HepG2 (cell line): Measurements from ENCODE around the gene NOS2. TPM values are rescaled to one million over a fixed set of nuclear protein-coding genes. Genes with fewer than 3 reads are reported as not detected.

ENCODE experiments used
- ATAC-seq: fragments of 200-7000 bp; cut with Tn5 transposase; 3 replicates; pipeline ENCODE4 v1.9.1; 2020; ENCODE audit warnings: mild to moderate bottlenecking, moderate library complexity
- BruUV-seq: library from RNA; stranded (reverse); fragments of 400-500 nt; replicated peaks from 2 replicates; lab custom pipeline; 2021; lab: Mats Ljungman, UMichigan
- CTCF ChIA-PET: fragments of 300-600 bp; formaldehyde crosslinking; extraction: SDS; loops from one replicate; lab custom pipeline; 2021; ENCODE audit warnings: low total read pairs, inconsistent platforms, low intra/inter-chr PET ratio; lab: Yijun Ruan, JAX
- POLR2A ChIA-PET: fragments of 350-600 bp; sonication (Branson Sonifier 250); formaldehyde crosslinking; loops from one replicate; lab custom pipeline; 2020; ENCODE audit warnings: antibody characterized with exemption, inconsistent platforms; lab: Yijun Ruan, JAX
- DNase-seq: peaks from one replicate; pipeline ENCODE4 v3.0.0-alpha.2; 2015; ENCODE audit warnings: low spot score
- FAIRE-seq: peaks from 3 replicates; lab custom pipeline; 2011; peaks lifted over from hg19 to GRCh38; lab: Jason Lieb, UNC
- H2AFZ ChIP-seq: one replicate; pipeline ENCODE4 v1.6.1; 2011; ENCODE audit warnings: low read length, inconsistent platforms
- H3K27ac ChIP-seq: fragments of 300-600 bp; 3 replicates; pipeline ENCODE4 v1.8.0; 2011; ENCODE audit warnings: mixed run types, mild to moderate bottlenecking, mixed read lengths, low read length, inconsistent platforms; ENCODE audit not compliant: insufficient read depth; ENCODE audit errors: extremely low read length
- H3K27me3 ChIP-seq, 2 experiments: fragments of 200-600 bp in 1 of 2; 2 replicates in 1 of 2; 3 replicates in 1 of 2; pipeline versions ENCODE4 v1.6.0 to v1.8.0; 2011; ENCODE audit warnings: low read length in 2 of 2, mild to moderate bottlenecking in 2 of 2, moderate library complexity in 2 of 2, inconsistent platforms in 1 of 2; ENCODE audit not compliant: insufficient read depth in 2 of 2, control insufficient read depth in 1 of 2
- H3K36me3 ChIP-seq, 2 experiments: fragments of 200-600 bp in 1 of 2; replicated peaks in 1 of 2; 2 replicates in 1 of 2; 3 replicates in 1 of 2; pipeline versions ENCODE4 v1.5.1 to v1.8.0; 2011; ENCODE audit warnings: low read length in 2 of 2, inconsistent platforms in 1 of 2; ENCODE audit not compliant: insufficient read depth in 2 of 2, control insufficient read depth in 1 of 2
- H3K4me1 ChIP-seq: 2 replicates; pipeline ENCODE4 v1.5.1; 2012; ENCODE audit warnings: low read length, inconsistent platforms; ENCODE audit not compliant: insufficient read depth
- H3K4me2 ChIP-seq: 2 replicates; pipeline ENCODE4 v1.6.0; 2011; ENCODE audit warnings: low read depth, low read length, inconsistent platforms
- H3K4me3 ChIP-seq, 3 experiments: fragments of 200-600 bp in 1 of 3; sonication (generic), shearing (Covaris generic) in 1 of 3; replicated peaks in 1 of 3; 2 replicates each; pipeline ENCODE4 v1.5.1; 2011 to 2016; ENCODE audit warnings: low read length in 3 of 3, inconsistent platforms in 2 of 3, low read depth in 2 of 3, mild to moderate bottlenecking in 2 of 3, control low read depth in 1 of 3, mixed read lengths in 1 of 3; ENCODE audit not compliant: insufficient read depth in 1 of 3
- H3K79me2 ChIP-seq: one replicate; pipeline ENCODE4 v1.6.1; 2011; ENCODE audit warnings: low read length, inconsistent platforms; ENCODE audit not compliant: insufficient read depth
- H3K9ac ChIP-seq: 2 replicates; pipeline ENCODE4 v1.6.0; 2011; ENCODE audit warnings: mild to moderate bottlenecking, low read depth, low read length, inconsistent platforms; ENCODE audit not compliant: insufficient read depth
- H3K9me3 ChIP-seq: 2 replicates; pipeline ENCODE4 v1.5.1; 2012; ENCODE audit warnings: mild to moderate bottlenecking, low read length
- H4K20me1 ChIP-seq: 2 replicates; pipeline ENCODE4 v1.6.0; 2011; ENCODE audit warnings: inconsistent platforms, mild to moderate bottlenecking, low read length, moderate library complexity; ENCODE audit not compliant: insufficient read depth
- ADNP ChIP-seq: sonication (generic); formaldehyde crosslinking; IDR thresholded peaks from 2 replicates; pipeline ENCODE4 v1.4.0; 2020; ENCODE audit warnings: missing genetic modification reagents
- BHLHE40 ChIP-seq: IDR thresholded peaks from 2 replicates; pipeline ENCODE4 v1.6.1; 2011; ENCODE audit warnings: low read length, improper control_type of control experiment
- DDIT3 ChIP-seq: sonication (generic); formaldehyde crosslinking; IDR thresholded peaks from 2 replicates; pipeline ENCODE4 v1.4.0; 2020; ENCODE audit warnings: mild to moderate bottlenecking, missing genetic modification reagents
- DPF2 ChIP-seq: sonication (generic); formaldehyde crosslinking; IDR thresholded peaks from 2 replicates; pipeline ENCODE4 v1.4.0; 2020; ENCODE audit warnings: mild to moderate bottlenecking, low read depth, missing genetic modification reagents, borderline replicate concordance
- FOXA1 ChIP-seq, 2 experiments: fragments of 450-650 bp in 1 of 2; sonication (generic) in 1 of 2; formaldehyde crosslinking in 1 of 2; IDR thresholded peaks; 2 replicates each; pipeline versions ENCODE4 v1.4.0 to v1.6.1; 2016 to 2020; ENCODE audit warnings: missing genetic modification reagents in 1 of 2
- GABPA ChIP-seq, 2 experiments: IDR thresholded peaks; 2 replicates each; pipeline ENCODE4 v1.6.1; 2011 to 2016; ENCODE audit warnings: low read depth in 2 of 2, low read length in 1 of 2, missing biosample characterization in 1 of 2, missing genetic modification characterization in 1 of 2
- ISL2 ChIP-seq: sonication (generic); formaldehyde crosslinking; IDR thresholded peaks from 2 replicates; pipeline ENCODE4 v1.5.0; 2020; ENCODE audit warnings: missing genetic modification reagents
- SNAI1 ChIP-seq: sonication (generic); formaldehyde crosslinking; IDR thresholded peaks from 2 replicates; pipeline ENCODE4 v1.5.0; 2020; ENCODE audit warnings: mild to moderate bottlenecking, missing genetic modification reagents, borderline replicate concordance
- SP4 ChIP-seq: sonication (generic); formaldehyde crosslinking; IDR thresholded peaks from 2 replicates; pipeline ENCODE4 v1.8.1; 2023; ENCODE audit warnings: mild to moderate bottlenecking, missing genetic modification reagents
- ZBTB4 ChIP-seq: sonication (generic); formaldehyde crosslinking; IDR thresholded peaks from 2 replicates; pipeline ENCODE4 v1.4.0; 2020; ENCODE audit warnings: missing genetic modification reagents, mild to moderate bottlenecking, borderline replicate concordance
- ZMAT3 ChIP-seq: sonication (generic); formaldehyde crosslinking; conservative IDR thresholded peaks from 2 replicates; pipeline ENCODE4 v1.7.0; 2021; ENCODE audit warnings: missing genetic modification reagents
- WGBS: methylation state at CpG from one replicate; pipeline ENCODE4 v1.1.6; 2017; ENCODE audit warnings: low lambda C conversion rate; 5-methylcytosine and 5-hydroxymethylcytosine counted together
- in situ Hi-C: cut with HindIII; loops from 2 replicates; pipeline ENCODE4 v1.10.0; 2017; ENCODE audit warnings: low pct_unique_long_range_greater_than_20kb; ENCODE audit not compliant: extremely low pct_ligation_motif_present
- intact Hi-C: fragments of 100-400 bp; cut with micrococcal nuclease; formaldehyde crosslinking; loops from one replicate; pipeline ENCODE4 v1.10.0; 2022; ENCODE audit not compliant: unreplicated experiment
- polyA plus RNA-seq, 8 experiments: library from polyadenylated mRNA; depleted of rRNA in 3 of 8; stranded (reverse) in 7 of 8; unstranded in 1 of 8; fragments of >200 nt; fragmentation: Illumina TruSeq in 4 of 8; extraction: Trizol in 4 of 8; gene quantifications; 2 replicates each; pipeline versions ENCODE4 v1.2.1 to v1.2.3, GENCODE V29; 2011 to 2016; ENCODE audit warnings: low read depth in 4 of 8, missing spikeins in 1 of 8, mixed read lengths in 1 of 8; ENCODE audit not compliant: insufficient read depth in 1 of 8
- total RNA-seq, 5 experiments: library from RNA; depleted of rRNA; stranded (reverse); fragments of >200 nt; fragmentation: Illumina TruSeq; extraction: Trizol; gene quantifications; 2 replicates each; pipeline ENCODE4 v1.2.3, GENCODE V29; 2016; ENCODE audit warnings: low read depth in 1 of 5
- TF ChIP-seq, protein P1 (sequence below): sonication (generic); formaldehyde crosslinking; IDR thresholded peaks from 2 replicates; pipeline ENCODE4 v1.8.0; 2022; ENCODE audit warnings: mild to moderate bottlenecking, missing genetic modification reagents, moderate library complexity
- TF ChIP-seq, protein P2 (sequence below): sonication (generic); formaldehyde crosslinking; IDR thresholded peaks from 2 replicates; pipeline ENCODE4 v1.5.1; 2020; ENCODE audit warnings: missing genetic modification reagents, mild to moderate bottlenecking, borderline replicate concordance
- TF ChIP-seq, protein P3 (sequence below): sonication (generic); formaldehyde crosslinking; IDR thresholded peaks from 2 replicates; pipeline ENCODE4 v1.4.0; 2020; ENCODE audit warnings: missing genetic modification reagents; ENCODE audit errors: not compliant biosample characterization

The NOS2 gene
- total and polyA plus RNA-seq, 2 of the 13 experiments (the other 11 are each of a cell fraction or from before 2014, with no cell fraction given) = 0.02 TPM; not detected in 1

DNA sequence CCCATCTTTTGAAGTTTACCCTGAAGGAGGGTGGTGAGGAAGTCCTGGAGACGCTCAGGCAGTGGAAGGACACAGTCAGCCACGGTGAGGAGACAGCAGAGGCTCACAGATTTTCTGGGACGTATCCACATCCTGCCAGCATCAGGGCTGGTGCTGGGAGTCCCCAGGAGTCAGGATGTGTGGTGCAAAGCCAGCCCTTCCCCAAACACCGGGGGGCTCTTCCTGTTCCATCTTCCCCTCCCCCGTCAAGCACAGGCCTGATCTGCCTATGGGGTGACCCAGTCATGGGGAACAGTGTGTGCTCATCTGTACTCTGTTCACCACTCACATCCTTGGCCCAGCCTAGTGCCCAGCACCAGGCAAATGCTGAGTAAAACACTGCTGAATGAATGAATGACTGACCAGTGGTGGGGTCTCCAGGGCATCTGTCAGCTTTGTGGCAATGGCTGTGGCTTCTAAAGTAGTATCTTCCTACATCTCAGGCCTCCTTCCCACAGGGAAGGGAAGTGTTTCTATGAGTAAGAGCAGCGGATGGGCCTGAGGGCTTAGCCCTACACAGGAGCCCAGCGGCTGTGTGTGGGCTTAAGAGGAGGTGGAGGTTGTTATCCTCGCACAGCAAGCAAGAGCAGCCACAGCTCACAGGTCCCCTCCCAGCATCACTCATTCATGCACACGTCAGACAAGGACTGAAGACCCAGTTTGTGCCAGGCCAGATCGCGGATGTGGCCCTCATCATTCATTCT, 23.3 kb downstream of the NOS2 start:
- no peak overlapping the region for H3K4me3 ChIP-seq
- no peaks in the 10 kb centered on the region for H4K20me1 ChIP-seq
- no peaks in the 10 kb centered on the region for H3K79me2 ChIP-seq
- BruUV-seq = no TSS peak
- no peak overlapping the region for H3K9ac ChIP-seq
- no peaks in the 10 kb centered on the region for H3K9me3 ChIP-seq
- peaks cover 11% of the 10 kb centered on the region; the same call in 1 of the 2 replicates for H3K4me1 ChIP-seq
- H3K4me2 ChIP-seq = no peak overlapping the region
- H3K36me3 ChIP-seq = no peaks in the 10 kb centered on the region
- H2AFZ ChIP-seq = no peak overlapping the region
- H3K27me3 ChIP-seq = peaks cover 0 to 5% of the 10 kb centered on the region in 2 experiments; a peak in 2 of 5 replicates
- no peak overlapping the region for H3K27ac ChIP-seq
- ATAC-seq = no peak
- TF ChIP-seq BHLHE40 (no peak), ZMAT3 (CRISPR knock-in tag) (no peak), GABPA (IDR thresholded peaks at IDR 0.05; ENCODE audit: low read depth, low read length) (no peak), GABPA (CRISPR knock-in tag; IDR thresholded peaks at IDR 0.05; ENCODE audit: low read depth) (no peak), ZBTB4 (CRISPR knock-in tag) (no peak), FOXA1 (IDR thresholded peaks at IDR 0.05) (no peak), FOXA1 (CRISPR knock-in tag; IDR thresholded peaks at IDR 0.05) (no peak), DPF2 (CRISPR knock-in tag) (no peak), SNAI1 (CRISPR knock-in tag) (no peak), ISL2 (no peak), ADNP (CRISPR knock-in tag) (no peak), SP4 (CRISPR knock-in tag) (no peak), DDIT3 (CRISPR knock-in tag) (no peak)
- TF ChIP-seq, protein P1, sequence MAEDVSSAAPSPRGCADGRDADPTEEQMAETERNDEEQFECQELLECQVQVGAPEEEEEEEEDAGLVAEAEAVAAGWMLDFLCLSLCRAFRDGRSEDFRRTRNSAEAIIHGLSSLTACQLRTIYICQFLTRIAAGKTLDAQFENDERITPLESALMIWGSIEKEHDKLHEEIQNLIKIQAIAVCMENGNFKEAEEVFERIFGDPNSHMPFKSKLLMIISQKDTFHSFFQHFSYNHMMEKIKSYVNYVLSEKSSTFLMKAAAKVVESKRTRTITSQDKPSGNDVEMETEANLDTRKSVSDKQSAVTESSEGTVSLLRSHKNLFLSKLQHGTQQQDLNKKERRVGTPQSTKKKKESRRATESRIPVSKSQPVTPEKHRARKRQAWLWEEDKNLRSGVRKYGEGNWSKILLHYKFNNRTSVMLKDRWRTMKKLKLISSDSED (CRISPR knock-in tag) = no peak
- TF ChIP-seq, protein P2, sequence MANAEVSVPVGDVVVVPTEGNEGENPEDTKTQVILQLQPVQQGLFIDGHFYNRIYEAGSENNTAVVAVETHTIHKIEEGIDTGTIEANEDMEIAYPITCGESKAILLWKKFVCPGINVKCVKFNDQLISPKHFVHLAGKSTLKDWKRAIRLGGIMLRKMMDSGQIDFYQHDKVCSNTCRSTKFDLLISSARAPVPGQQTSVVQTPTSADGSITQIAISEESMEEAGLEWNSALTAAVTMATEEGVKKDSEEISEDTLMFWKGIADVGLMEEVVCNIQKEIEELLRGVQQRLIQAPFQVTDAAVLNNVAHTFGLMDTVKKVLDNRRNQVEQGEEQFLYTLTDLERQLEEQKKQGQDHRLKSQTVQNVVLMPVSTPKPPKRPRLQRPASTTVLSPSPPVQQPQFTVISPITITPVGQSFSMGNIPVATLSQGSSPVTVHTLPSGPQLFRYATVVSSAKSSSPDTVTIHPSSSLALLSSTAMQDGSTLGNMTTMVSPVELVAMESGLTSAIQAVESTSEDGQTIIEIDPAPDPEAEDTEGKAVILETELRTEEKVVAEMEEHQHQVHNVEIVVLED (CRISPR knock-in tag) = no peak
- TF ChIP-seq, protein P3, sequence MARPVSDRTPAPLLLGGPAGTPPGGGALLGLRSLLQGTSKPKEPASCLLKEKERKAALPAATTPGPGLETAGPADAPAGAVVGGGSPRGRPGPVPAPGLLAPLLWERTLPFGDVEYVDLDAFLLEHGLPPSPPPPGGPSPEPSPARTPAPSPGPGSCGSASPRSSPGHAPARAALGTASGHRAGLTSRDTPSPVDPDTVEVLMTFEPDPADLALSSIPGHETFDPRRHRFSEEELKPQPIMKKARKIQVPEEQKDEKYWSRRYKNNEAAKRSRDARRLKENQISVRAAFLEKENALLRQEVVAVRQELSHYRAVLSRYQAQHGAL (CRISPR knock-in tag) = no peak
- TF ChIP-seq, all 625 proteins: peak for 0
- DNase-seq (no peak), FAIRE-seq (no peak)
- WGBS = 43% methylated on average over 7 of the region's 11 CpGs
- in situ Hi-C loops (loop anchor here (10.0 kb wide), 1 partner anchor 62 kb away; no protein-coding TSS in a partner anchor), intact Hi-C loops (no loop called here)
- CTCF ChIA-PET = no interaction called here
- POLR2A ChIA-PET = no interaction called here
